H1 (cell line): Measurements from ENCODE around the gene ST14. TPM values are rescaled to one million over a fixed set of nuclear protein-coding genes. Genes with fewer than 3 reads are reported as not detected.

Experiments used
- CTCF ChIA-PET: fragments of 300-600 bp; sonication (Branson Sonifier 250); formaldehyde crosslinking; loops from one replicate; lab custom pipeline; 2021; ENCODE audit not compliant: partially characterized antibody; lab: Charles Lee
- POLR2A ChIA-PET: fragments of 300-600 bp; sonication (Branson Sonifier 250); formaldehyde crosslinking; loops from one replicate; lab custom pipeline; 2021; ENCODE audit warnings: inconsistent platforms; ENCODE audit not compliant: partially characterized antibody; lab: Charles Lee
- DNase-seq, 2 experiments: peaks; one replicate each; pipeline versions ENCODE4 v3.0.0 to v3.0.0-alpha.2; 2010 to 2022; ENCODE audit warnings: low spot score in 2 of 2, low read depth in 1 of 2, mixed read lengths in 1 of 2
- FAIRE-seq: peaks from 2 replicates; lab custom pipeline; 2011; peaks lifted over from hg19 to GRCh38; lab: Jason Lieb, UNC
- H2AFZ ChIP-seq: 2 replicates; pipeline ENCODE4 v1.8.1; 2012; ENCODE audit warnings: low read length, inconsistent platforms
- H2AK5ac ChIP-seq: 2 replicates; pipeline ENCODE4 v1.6.1; 2013; ENCODE audit warnings: low read depth, low read length
- H2BK120ac ChIP-seq: replicated peaks from 2 replicates; pipeline ENCODE3; 2013; ENCODE audit warnings: low read depth, low read length, inconsistent platforms
- H2BK12ac ChIP-seq: 2 replicates; pipeline ENCODE4 v1.6.1; 2013; ENCODE audit warnings: low read depth, low read length
- H2BK15ac ChIP-seq: 2 replicates; pipeline ENCODE4 v1.6.1; 2013; ENCODE audit warnings: low read length
- H2BK20ac ChIP-seq: 2 replicates; pipeline ENCODE4 v1.6.1; 2013; ENCODE audit warnings: low read length
- H2BK5ac ChIP-seq: 2 replicates; pipeline ENCODE4 v1.6.1; 2013; ENCODE audit warnings: low read depth, low read length
- H3K14ac ChIP-seq: 2 replicates; pipeline ENCODE4 v1.6.1; 2013; ENCODE audit warnings: inconsistent platforms; ENCODE audit not compliant: insufficient read length
- H3K18ac ChIP-seq: 2 replicates; pipeline ENCODE4 v1.6.1; 2013; ENCODE audit warnings: low read length; ENCODE audit errors: extremely low read depth
- H3K23ac ChIP-seq: 2 replicates; pipeline ENCODE4 v1.6.1; 2013; ENCODE audit warnings: inconsistent platforms; ENCODE audit not compliant: insufficient read length
- H3K23me2 ChIP-seq: 2 replicates; pipeline ENCODE4 v1.6.1; 2013; ENCODE audit warnings: low read depth, low read length
- H3K27ac ChIP-seq: 2 replicates; pipeline ENCODE4 v1.6.1; 2011; ENCODE audit warnings: low read depth, low read length, inconsistent platforms
- H3K27me3 ChIP-seq, 4 experiments: replicated peaks in 1 of 4; 1 replicate in 1 of 4; 2 replicates in 3 of 4; pipeline versions ENCODE4 v1.6.1 to v1.8.1; 2011 to 2013; ENCODE audit warnings: low read length in 3 of 4, mild to moderate bottlenecking in 3 of 4, inconsistent platforms in 2 of 4, mixed read lengths in 2 of 4, moderate library complexity in 1 of 4; ENCODE audit not compliant: control insufficient read depth in 3 of 4, insufficient read depth in 3 of 4; ENCODE audit errors: extremely low read depth in 1 of 4
- H3K36me3 ChIP-seq, 4 experiments: 2 replicates each; pipeline versions ENCODE4 v1.6.1 to v1.8.1; 2011 to 2013; ENCODE audit warnings: mild to moderate bottlenecking in 4 of 4, low read length in 3 of 4, moderate library complexity in 2 of 4, control low read depth in 1 of 4, inconsistent platforms in 1 of 4; ENCODE audit not compliant: insufficient read depth in 4 of 4, control insufficient read depth in 2 of 4
- H3K4ac ChIP-seq: replicated peaks from 2 replicates; pipeline ENCODE3; 2013; ENCODE audit warnings: low read length, low read depth, mixed read lengths, inconsistent platforms; ENCODE audit not compliant: insufficient read length
- H3K4me1 ChIP-seq, 4 experiments: replicated peaks in 1 of 4; 1 replicate in 1 of 4; 2 replicates in 3 of 4; pipeline versions ENCODE4 v1.6.1 to v1.8.1; 2011 to 2013; ENCODE audit warnings: low read length in 3 of 4, inconsistent platforms in 2 of 4, mixed read lengths in 1 of 4; ENCODE audit not compliant: insufficient read depth in 4 of 4, control insufficient read depth in 3 of 4
- H3K4me2 ChIP-seq, 2 experiments: 2 replicates each; pipeline versions ENCODE4 v1.6.1 to v1.8.1; 2011 to 2013; ENCODE audit warnings: low read depth in 2 of 2, low read length in 2 of 2, control low read depth in 1 of 2, inconsistent platforms in 1 of 2, mild to moderate bottlenecking in 1 of 2; ENCODE audit not compliant: insufficient read depth in 1 of 2
- H3K4me3 ChIP-seq, 4 experiments: fragments of 200-600, 300-600 bp in 1 of 4; sonication (generic), shearing (Covaris generic), sonication (Bioruptor Twin) in 1 of 4; 2 replicates each; pipeline versions ENCODE4 v1.5.1 to v1.8.1; 2011 to 2016; ENCODE audit warnings: low read length in 4 of 4, low read depth in 3 of 4, control low read depth in 2 of 4, inconsistent platforms in 2 of 4, mild to moderate bottlenecking in 2 of 4, mixed read lengths in 1 of 4, moderate library complexity in 1 of 4; ENCODE audit not compliant: insufficient read depth in 2 of 4; ENCODE audit errors: extremely low read depth in 1 of 4
- H3K56ac ChIP-seq: replicated peaks from 2 replicates; pipeline ENCODE3; 2013; ENCODE audit warnings: low read depth, mild to moderate bottlenecking, mixed read lengths, low read length, inconsistent platforms; ENCODE audit not compliant: insufficient read length
- H3K79me1 ChIP-seq: 2 replicates; pipeline ENCODE4 v1.6.1; 2013; ENCODE audit warnings: low read depth, low read length, control low read depth
- H3K79me2 ChIP-seq, 2 experiments: 2 replicates each; pipeline versions ENCODE4 v1.6.1 to v1.8.1; 2012 to 2013; ENCODE audit warnings: low read length in 2 of 2, mild to moderate bottlenecking in 2 of 2, inconsistent platforms in 1 of 2; ENCODE audit not compliant: insufficient read depth in 2 of 2, control insufficient read depth in 1 of 2
- H3K9ac ChIP-seq, 4 experiments: replicated peaks in 1 of 4; 1 replicate in 1 of 4; 2 replicates in 3 of 4; pipeline versions ENCODE4 v1.6.1 to v1.8.1; 2011 to 2013; ENCODE audit warnings: low read depth in 3 of 4, low read length in 3 of 4, control low read depth in 2 of 4, mild to moderate bottlenecking in 2 of 4, moderate library complexity in 2 of 4, inconsistent platforms in 1 of 4; ENCODE audit errors: extremely low read depth in 1 of 4
- H3K9me3 ChIP-seq, 2 experiments: 2 replicates each; pipeline versions ENCODE4 v1.6.1 to v1.8.1; 2012 to 2013; ENCODE audit warnings: mild to moderate bottlenecking in 2 of 2, moderate library complexity in 2 of 2, control low read depth in 1 of 2, inconsistent platforms in 1 of 2, low read depth in 1 of 2, low read length in 1 of 2, mixed read lengths in 1 of 2; ENCODE audit not compliant: insufficient read depth in 2 of 2
- H4K20me1 ChIP-seq, 2 experiments: replicated peaks in 1 of 2; 2 replicates each; pipeline versions ENCODE3 to v1.8.1; 2011 to 2013; ENCODE audit warnings: inconsistent platforms in 2 of 2, low read length in 2 of 2, mild to moderate bottlenecking in 1 of 2; ENCODE audit not compliant: insufficient read depth in 2 of 2, control insufficient read depth in 1 of 2
- H4K5ac ChIP-seq: 2 replicates; pipeline ENCODE4 v1.6.1; 2013; ENCODE audit warnings: low read length, low read depth, mixed read lengths, inconsistent platforms; ENCODE audit not compliant: insufficient read length
- H4K8ac ChIP-seq: 2 replicates; pipeline ENCODE4 v1.8.0; 2013; ENCODE audit warnings: mild to moderate bottlenecking, moderate library complexity, low read length, inconsistent platforms; ENCODE audit not compliant: insufficient read depth; ENCODE audit errors: extremely low read depth
- H4K91ac ChIP-seq: replicated peaks from 2 replicates; pipeline ENCODE3; 2013; ENCODE audit warnings: low read length, mixed read lengths, inconsistent platforms; ENCODE audit not compliant: insufficient read length
- ATF3 ChIP-seq: IDR thresholded peaks from 2 replicates; pipeline ENCODE4 v1.6.1; 2011; ENCODE audit warnings: low read depth, mild to moderate bottlenecking, low read length; ENCODE audit not compliant: insufficient read depth
- BCL11A ChIP-seq, 2 experiments: IDR thresholded peaks; one replicate each; pipeline ENCODE4 v1.6.1; 2011; ENCODE audit warnings: low read depth in 2 of 2, low read length in 2 of 2, mild to moderate bottlenecking in 2 of 2
- MAFK ChIP-seq: IDR thresholded peaks from 2 replicates; pipeline ENCODE4 v1.6.1; 2012; ENCODE audit warnings: low read depth, mild to moderate bottlenecking, improper control_type of control experiment, low read length
- WGBS, 2 experiments: shearing (Covaris generic) in 1 of 2; methylation state at CpG; one replicate each; pipeline versions ENCODE4 v1.1.6 to v1.1.7; 2013 to 2015; ENCODE audit warnings: low lambda C conversion rate in 2 of 2, mixed read lengths in 2 of 2, inconsistent platforms in 1 of 2, low coverage in 1 of 2, missing lambda C conversion rate in 1 of 2; ENCODE audit not compliant: insufficient replicate concordance in 2 of 2, insufficient coverage in 1 of 2, insufficient read length in 1 of 2; ENCODE audit errors: extremely low coverage in 1 of 2, missing lambda C conversion rate in 1 of 2; 5-methylcytosine and 5-hydroxymethylcytosine counted together
- polyA plus RNA-seq, 7 experiments: library from polyadenylated mRNA; depleted of rRNA in 3 of 7; stranded (reverse) in 5 of 7; unstranded in 2 of 7; fragments of >200 nt in 5 of 7; fragments of 200-250 nt in 2 of 7; gene quantifications; 1 replicate in 5 of 7; 2 replicates in 1 of 7; 4 replicates in 1 of 7; pipeline versions ENCODE4 v1.2.1 to v1.2.3, GENCODE V29; 2011 to 2013; ENCODE audit warnings: missing spikeins in 2 of 7, mixed read lengths in 2 of 7
- total RNA-seq: library from RNA; stranded (reverse); fragmentation: NEBNext Ultra II Directional; extraction: Animal tissue kit (Norgen Biotek cat#: 25700); gene quantifications from 2 replicates; pipeline ENCODE4 v1.2.1, GENCODE V29; 2021

ST14 gene
- total and polyA plus RNA-seq, 2 of the 8 experiments (the other 6 are each of a cell fraction or from before 2014, with no cell fraction given): 22.4 to 24.9 TPM

GRCh38 chr11:130174642-130175041 lies 15.1 kb downstream of the ST14 start:
- DNase-seq: no peak
- no peak overlapping the region for H3K4me2 ChIP-seq
- H2BK20ac ChIP-seq: no peak overlapping the region
- no peak overlapping the region for H2BK12ac ChIP-seq
- POLR2A ChIA-PET: no interaction called here
- no peak for FAIRE-seq
- no peaks in the 10 kb centered on the region for H3K23me2 ChIP-seq
- H3K9me3 ChIP-seq: no peaks in the 10 kb centered on the region; a peak in 1 of 4 replicates
- peaks cover 6% of the 10 kb centered on the region in 2 experiments for H4K20me1 ChIP-seq
- CTCF ChIA-PET: interaction anchor here (1.7 kb wide), 1 partner anchor 9 kb away, joined by 4 read pairs; no protein-coding TSS in a partner anchor
- no peaks in the 10 kb centered on the region for H3K36me3 ChIP-seq
- no peak overlapping the region for H4K8ac ChIP-seq
- H2BK120ac ChIP-seq: no peak overlapping the region
- no peak overlapping the region for H2AFZ ChIP-seq
- H3K14ac ChIP-seq: no peak overlapping the region
- no peak overlapping the region for H2BK5ac ChIP-seq
- peaks cover 4 to 24% (median 22%) of the 10 kb centered on the region in 4 experiments for H3K27me3 ChIP-seq
- no peak overlapping the region for H2AK5ac ChIP-seq
- no peak overlapping the region for H3K4ac ChIP-seq
- no peaks in the 10 kb centered on the region; the same call in 1 of the 2 replicates for H3K79me1 ChIP-seq
- H3K9ac ChIP-seq: no peak overlapping the region
- H3K4me1 ChIP-seq: no peaks in the 10 kb centered on the region; a peak in 1 of 7 replicates
- no peak overlapping the region for H4K5ac ChIP-seq
- no peak overlapping the region for H3K56ac ChIP-seq
- TF ChIP-seq MAFK (no peak), ATF3 (no peak), BCL11A (IDR thresholded peaks at IDR 0.05; ENCODE audit: low read depth in 2 of 2, low read length in 2 of 2) (no peak)
- TF ChIP-seq, all 59 proteins: peak for 0
- Histone ChIP-seq H3K4me3 (no peak overlapping the region), H3K18ac (no peak overlapping the region), H3K23ac (no peak overlapping the region), H2BK15ac (no peak overlapping the region), H4K91ac (no peak overlapping the region), H3K79me2 (no peaks in the 10 kb centered on the region), H3K27ac (no peak overlapping the region)
- WGBS, 2 experiments: 94% methylated on average over 4 of the region's 4 CpGs; no CpG with 5 or more reads in 1 of the 2 experiments
